ENCODE measurements around the gene CACNA1C.

CACNA1C gene

DNA sequence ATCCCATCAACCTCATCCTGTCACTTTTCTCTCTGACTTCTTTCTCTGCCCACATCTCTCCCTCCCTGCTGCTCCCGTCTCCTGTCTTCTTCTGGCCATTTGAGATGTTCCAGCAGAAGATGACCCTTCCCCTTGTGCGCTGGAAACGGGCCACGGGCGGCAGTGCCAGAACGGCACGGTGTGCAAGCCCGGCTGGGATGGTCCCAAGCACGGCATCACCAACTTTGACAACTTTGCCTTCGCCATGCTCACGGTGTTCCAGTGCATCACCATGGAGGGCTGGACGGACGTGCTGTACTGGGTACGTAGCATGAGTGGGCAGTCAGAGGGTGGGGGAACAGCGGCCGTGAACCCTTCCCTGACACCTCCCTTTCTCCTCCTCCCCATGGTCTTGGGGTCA, 440.3 kb downstream of the CACNA1C start:
- TF ChIP-seq, protein P1, sequence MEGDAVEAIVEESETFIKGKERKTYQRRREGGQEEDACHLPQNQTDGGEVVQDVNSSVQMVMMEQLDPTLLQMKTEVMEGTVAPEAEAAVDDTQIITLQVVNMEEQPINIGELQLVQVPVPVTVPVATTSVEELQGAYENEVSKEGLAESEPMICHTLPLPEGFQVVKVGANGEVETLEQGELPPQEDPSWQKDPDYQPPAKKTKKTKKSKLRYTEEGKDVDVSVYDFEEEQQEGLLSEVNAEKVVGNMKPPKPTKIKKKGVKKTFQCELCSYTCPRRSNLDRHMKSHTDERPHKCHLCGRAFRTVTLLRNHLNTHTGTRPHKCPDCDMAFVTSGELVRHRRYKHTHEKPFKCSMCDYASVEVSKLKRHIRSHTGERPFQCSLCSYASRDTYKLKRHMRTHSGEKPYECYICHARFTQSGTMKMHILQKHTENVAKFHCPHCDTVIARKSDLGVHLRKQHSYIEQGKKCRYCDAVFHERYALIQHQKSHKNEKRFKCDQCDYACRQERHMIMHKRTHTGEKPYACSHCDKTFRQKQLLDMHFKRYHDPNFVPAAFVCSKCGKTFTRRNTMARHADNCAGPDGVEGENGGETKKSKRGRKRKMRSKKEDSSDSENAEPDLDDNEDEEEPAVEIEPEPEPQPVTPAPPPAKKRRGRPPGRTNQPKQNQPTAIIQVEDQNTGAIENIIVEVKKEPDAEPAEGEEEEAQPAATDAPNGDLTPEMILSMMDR (IDR thresholded peaks at IDR 0.05; ENCODE audit: low read depth, low read length, missing control alignments) = no peak

DNA sequence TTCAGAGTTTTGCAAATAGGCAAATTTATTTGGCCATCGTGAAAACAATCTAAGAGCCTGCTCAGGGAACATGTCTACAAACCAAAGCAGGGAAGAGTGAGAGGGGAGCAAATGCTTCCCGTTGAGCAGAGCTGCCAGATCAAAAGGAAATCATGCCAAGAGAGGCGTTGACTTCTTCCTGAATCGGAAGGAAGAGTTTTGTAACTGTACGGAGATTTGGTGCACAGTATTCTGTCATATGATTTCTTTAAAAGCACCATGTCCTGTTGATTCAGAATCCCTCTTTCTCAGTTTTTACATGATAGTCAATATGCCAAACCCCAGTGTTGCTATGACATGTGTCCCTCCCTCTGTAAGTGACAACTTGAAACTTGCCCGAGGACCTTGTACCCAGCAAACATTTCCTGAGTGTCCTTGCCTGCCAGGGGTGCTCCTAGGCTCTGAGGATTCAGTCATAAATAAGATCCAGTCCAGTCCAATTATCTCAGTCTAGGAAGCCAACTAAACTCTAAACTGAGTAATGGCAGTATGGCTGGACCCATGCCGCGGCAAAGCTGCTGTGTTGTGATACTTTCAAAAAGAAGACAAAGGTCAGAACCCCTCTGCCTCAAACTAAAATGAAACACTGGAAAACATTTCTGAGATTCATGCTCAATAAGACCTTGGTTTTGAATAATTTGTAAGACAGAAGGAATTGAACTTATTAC, 441.9 kb downstream of the CACNA1C start:
- TF ChIP-seq, protein P1 (IDR thresholded peaks at IDR 0.05; ENCODE audit: low read depth, low read length, missing control alignments) = no peak
- DNase-seq (ENCODE audit: low read depth) = peak; percentile 5
- in situ Hi-C loops (cut with HindIII; ENCODE audit: low sequenced_read_pairs) = no loop called here

More for the DNA sequence above, 440.3 kb downstream of the CACNA1C start:
- in situ Hi-C loops (cut with HindIII; ENCODE audit: low sequenced_read_pairs) = no loop called here
- DNase-seq (ENCODE audit: low read depth) = no peak
- no peak overlapping the region for H3K4me3 ChIP-seq (ENCODE audit: low read depth, low read length)

DNA sequence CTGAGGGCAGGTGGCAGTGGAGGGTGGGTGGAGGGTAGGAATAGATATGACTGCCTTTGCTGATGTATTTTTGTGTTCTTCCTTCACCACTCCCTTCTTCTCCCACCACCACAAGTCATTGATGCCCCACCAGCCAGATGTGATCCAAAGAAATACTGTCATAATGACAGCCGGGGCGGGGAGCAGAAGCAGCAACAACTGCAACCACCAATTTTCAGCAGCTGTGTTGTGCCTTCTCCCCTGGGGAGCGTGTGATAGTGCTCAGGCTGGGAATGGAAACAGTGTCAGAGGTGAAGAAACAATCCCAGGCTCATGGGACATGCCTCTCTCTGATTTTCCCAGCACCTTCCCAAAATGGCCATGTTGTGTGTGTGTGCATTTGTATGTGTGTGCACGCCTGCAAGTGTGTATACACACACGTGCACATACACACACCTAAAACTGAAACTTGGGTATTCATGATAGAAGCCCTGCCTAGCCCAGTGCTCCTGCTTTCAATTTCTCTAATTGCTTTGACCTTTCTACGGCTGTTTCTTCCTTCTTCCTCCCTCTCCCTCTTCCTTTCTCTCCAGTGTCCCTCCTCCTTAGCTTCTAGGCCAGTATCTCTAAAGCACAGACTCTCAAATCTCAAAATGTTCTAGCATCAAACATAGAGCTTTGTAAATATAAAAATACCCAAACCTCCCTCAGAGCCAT, 442.8 kb downstream of the CACNA1C start:
- TF ChIP-seq, protein P1 (IDR thresholded peaks at IDR 0.05; ENCODE audit: low read depth, low read length, missing control alignments) = no peak
- no peak overlapping the region for H3K4me3 ChIP-seq (ENCODE audit: low read depth, low read length)
- no peak for DNase-seq (ENCODE audit: low read depth)
- in situ Hi-C loops (cut with HindIII; ENCODE audit: low sequenced_read_pairs) = no loop called here

More for the DNA sequence above, 441.9 kb downstream of the CACNA1C start:
- H3K4me3 ChIP-seq (ENCODE audit: low read depth, low read length) = no peak overlapping the region

DNA sequence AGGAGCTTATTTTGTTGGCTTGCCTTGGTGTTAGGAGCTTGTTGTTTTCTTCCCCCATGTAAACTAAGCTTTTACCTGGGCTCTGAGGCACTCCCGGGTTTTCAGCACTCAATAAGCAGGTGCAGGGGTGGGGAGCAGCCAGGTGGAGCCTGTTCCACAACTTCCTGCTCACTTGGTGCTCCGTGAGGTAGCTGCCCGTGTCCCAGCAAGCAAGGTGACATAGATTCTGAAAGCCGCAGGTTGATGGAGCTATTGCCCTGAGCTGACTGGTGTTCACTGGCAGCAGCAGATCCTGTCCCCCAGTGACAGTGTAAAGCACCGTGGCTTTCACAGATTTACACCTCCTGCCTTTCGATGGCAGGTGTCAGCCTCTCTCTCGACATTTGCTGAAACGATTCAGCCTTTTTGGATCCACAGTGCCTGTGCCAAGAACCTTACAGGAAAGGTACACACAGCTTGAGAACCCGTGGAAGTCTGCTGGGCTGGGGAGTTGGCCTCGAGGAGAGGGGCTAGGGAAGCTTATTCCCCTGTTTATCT, 446.2 kb downstream of the CACNA1C start:
- TF ChIP-seq, protein P1 (IDR thresholded peaks at IDR 0.05; ENCODE audit: low read depth, low read length, missing control alignments) = no peak
- DNase-seq (ENCODE audit: low read depth) = no peak
- H3K4me3 ChIP-seq (ENCODE audit: low read depth, low read length) = no peak overlapping the region
- in situ Hi-C loops (cut with HindIII; ENCODE audit: low sequenced_read_pairs) = no loop called here

DNA sequence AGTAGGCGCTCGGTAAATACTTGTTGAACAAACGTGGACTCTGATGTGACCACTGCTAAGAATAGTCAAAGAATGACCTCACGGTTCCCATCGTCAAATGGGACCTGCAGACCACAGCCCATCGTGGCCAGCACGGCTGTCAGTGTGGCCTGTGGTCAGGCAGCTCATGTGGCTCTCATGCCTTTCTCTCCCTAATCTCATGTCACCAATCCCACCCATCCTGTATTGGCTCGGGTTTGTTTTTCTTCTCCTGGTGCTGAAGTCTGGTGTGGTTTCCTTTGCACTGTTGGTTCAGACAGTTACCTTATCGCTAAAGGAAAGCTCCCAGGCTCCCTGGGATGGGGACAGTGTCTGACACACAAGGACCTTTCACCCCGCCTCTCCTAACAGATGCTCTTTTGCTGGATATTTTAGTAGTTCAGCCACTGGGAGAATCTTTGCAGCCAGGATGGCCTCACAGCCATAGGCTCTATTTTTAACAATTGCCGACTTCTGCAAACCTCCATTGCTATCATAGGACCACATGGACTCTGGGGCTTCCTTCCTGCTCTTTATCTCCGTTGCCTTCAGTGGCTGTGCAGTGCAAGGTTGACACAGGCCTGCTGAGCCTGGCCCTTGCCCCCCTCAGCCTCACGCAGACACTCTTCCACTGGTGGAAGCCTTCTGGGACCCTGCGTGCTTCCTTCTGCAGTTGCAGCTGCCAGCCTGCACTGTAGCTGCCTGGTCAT, 448.8 kb downstream of the CACNA1C start:
- TF ChIP-seq, protein P1 (IDR thresholded peaks at IDR 0.05; ENCODE audit: low read depth, low read length, missing control alignments) = no peak
- in situ Hi-C loops (cut with HindIII; ENCODE audit: low sequenced_read_pairs) = no loop called here
- DNase-seq (ENCODE audit: low read depth) = no peak
- no peak overlapping the region for H3K4me3 ChIP-seq (ENCODE audit: low read depth, low read length)

DNA sequence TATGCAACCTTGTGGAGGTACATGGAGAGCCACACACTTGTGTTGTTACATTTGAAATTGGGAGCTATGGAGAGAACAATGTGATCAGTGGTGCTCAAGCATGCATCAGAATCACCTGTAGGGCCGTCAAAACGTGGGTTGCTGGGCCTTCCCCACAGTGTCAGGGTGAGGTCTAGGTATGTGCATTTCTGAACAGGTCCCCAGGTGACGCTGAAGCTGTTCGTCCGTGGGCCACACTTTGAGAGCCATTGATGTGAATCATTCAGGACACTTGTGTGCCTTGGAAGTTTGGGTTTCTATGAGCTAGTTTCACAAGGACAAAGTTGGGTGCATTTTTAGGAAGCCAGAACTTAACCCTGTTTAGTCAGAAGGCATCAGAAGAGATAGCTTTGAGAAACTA, 450.2 kb downstream of the CACNA1C start:
- no peak overlapping the region for H3K4me3 ChIP-seq (ENCODE audit: low read depth, low read length)
- in situ Hi-C loops (cut with HindIII; ENCODE audit: low sequenced_read_pairs) = no loop called here

More for the DNA sequence above, 450.2 kb downstream of the CACNA1C start:
- no peak for DNase-seq (ENCODE audit: low read depth)
- TF ChIP-seq, protein P1 (IDR thresholded peaks at IDR 0.05; ENCODE audit: low read depth, low read length, missing control alignments) = no peak
